SIG-M5 (cell line): Measurements from ENCODE around the gene MTA1.

ENCODE experiments used
- DNase-seq: peaks from one replicate; lab custom pipeline; 2025; lab: John Stamatoyannopoulos, UW

MTA1 gene

DNA sequence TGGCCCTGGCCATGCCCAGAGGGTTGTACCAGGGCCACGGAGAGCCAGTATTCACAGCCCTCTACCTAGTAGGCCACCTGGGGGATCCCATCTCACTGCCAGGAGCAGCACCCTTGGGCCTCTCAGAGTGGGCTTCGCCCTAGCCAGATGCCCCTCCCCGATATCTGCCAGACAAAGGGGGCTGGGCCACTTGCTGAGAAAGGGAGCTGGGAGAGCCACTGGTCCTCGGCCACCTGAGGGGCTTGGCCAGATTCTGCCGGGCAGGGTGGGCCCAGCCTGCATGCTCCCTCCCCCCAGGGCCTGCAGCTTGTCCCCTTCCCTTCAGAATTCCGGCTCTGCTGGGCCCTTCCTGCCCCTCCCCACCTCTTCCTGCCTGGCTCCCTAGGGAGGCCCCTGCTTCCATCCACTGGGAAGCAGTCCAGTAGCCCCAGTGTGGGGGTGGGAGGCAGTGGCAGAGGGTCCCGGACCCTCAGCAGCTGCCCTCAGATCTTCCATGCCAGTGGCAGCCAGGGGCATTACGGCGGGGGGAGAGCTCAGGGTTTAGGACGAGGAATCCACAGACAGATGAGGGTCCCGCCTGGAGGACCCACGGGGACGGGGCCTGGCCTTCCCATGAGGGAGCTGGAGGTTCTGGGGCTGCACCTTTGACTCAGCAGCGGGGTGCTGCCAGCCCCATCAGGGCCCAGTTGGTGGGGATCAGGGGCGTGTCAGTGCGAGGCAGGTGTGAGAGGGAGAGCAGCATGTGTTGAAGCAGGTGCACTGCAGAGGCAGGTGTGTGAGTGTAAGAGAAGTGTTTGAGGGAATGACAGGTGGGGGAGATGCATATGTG, 57.4 kb downstream of the MTA1 start:
- DNase-seq = no peak

GRCh38 chr14:105477660-105478397, 58.2 kb downstream of the MTA1 start:
- no peak for DNase-seq

GRCh38 chr14:105478398-105479251, 59.0 kb downstream of the MTA1 start:
- no peak for DNase-seq

- no peak for DNase-seq
Measured at GRCh38 chr14:105479431-105480158, 60.0 kb downstream of the MTA1 start.

DNA sequence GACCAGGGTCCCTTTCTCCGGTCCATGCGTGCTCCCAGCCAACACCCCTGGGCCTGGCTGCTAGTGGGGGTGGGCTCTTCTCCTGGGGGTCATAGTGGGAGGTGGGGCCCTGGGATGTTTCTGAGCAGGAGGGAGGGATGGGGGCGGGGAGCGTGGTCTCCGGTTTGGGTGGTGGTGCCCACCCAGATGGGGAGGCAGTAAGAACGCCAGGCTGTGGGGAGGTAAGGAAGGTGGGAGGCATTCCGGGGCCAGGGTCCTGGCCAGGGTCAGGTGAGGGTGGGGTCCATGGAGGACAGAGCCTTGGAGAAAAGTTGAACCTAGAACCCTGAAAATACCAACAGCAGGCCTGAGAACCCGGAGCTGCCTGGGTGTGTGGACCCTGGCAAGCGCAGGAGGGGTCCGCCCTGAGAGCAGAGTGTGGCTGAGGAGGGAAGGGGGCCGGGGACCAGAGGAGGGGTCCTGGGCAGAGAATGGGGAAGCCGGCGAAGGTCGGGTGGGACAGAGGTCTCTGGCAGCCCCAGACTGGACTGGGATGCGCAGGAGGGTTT, 60.6 kb downstream of the MTA1 start:
- no peak for DNase-seq

DNA sequence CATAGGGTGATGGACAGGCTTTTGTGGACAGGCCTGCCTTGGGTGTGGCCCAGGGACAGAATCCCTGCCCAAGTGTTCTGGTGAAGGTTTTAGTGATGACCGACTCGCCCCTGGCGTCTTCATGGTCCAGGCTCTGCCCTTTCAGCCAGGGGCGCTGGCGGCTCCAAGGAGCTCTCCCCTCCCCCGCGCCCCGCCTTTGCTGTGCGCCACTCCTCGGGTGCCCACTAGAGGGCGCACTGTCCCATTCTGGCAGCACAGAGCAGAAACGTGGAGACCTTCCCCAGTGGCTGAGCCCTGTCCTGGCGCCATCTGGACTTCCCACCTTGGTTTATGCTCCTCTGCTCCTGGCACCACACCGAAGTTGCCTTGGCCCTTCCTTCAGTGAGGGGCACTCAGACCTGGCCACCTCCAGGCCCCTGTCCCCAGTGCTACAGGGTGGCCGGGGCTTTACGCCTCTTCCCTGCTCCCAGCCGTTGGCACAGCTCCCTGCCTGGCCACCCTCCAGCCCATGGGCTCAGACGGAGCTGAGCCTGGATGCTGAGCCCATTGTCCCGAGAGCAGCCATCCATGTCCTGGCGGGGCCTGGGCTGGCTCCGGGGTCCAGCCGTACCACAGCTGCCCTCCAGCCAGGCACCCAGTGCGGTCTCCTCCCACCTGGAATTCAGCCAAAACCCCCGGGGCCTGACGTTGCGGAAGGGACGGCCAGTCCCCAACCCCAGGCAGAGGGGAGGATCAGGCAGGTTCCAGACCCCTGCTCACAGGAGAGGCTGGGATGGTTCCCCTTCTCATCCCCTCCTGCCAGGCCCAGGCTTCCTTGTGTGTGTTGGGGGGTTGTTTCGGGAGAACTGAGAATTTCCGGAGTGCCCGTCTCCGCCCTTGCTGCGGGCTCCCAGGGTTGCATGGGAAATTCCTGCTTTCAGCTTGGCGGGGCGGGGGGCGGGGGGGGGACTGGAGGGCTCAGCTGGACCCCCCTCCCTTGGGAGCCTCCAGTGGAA, 61.5 kb downstream of the MTA1 start:
- no peak for DNase-seq

- DNase-seq = peak; percentile 49
Measured at GRCh38 chr14:105481886-105482457, 62.3 kb downstream of the MTA1 start.

DNA sequence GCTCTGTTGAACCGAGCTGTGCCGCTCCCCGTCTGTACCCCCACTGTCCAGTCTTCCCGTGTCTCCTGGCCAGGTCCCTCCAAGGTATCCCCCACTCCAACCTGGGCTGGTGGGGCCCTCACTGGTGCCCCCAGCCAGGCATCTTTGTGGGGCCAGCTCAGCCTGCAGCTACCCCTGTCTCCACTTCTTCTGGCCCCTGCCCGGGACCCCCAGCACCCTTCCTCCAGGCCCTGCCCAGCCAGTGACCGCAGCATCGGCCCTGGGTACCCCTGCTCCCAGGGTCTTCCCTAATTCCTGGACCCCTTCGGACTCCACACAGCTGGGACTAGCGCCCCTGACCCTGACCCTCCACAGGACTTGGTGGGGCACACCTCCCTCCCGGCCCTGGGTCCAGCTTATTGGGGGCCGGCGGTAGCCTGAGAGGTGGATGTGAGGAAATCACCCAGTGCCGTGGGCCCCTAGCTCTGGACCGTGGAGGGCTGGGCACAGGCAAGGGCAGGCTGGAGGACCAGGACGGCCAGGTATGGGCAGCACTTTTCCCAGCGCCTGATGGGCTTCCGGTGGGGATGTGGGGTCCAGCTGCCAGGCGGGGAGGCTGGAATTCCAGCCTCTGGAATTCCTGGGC, 63.0 kb downstream of the MTA1 start:
- no peak for DNase-seq

GRCh38 chr14:105483300-105484068, 63.9 kb downstream of the MTA1 start:
- DNase-seq = no peak

- DNase-seq = no peak
Measured at GRCh38 chr14:105484069-105484996, 64.7 kb downstream of the MTA1 start.

GRCh38 chr14:105484997-105485393, 65.4 kb downstream of the MTA1 start:
- no peak for DNase-seq

DNA sequence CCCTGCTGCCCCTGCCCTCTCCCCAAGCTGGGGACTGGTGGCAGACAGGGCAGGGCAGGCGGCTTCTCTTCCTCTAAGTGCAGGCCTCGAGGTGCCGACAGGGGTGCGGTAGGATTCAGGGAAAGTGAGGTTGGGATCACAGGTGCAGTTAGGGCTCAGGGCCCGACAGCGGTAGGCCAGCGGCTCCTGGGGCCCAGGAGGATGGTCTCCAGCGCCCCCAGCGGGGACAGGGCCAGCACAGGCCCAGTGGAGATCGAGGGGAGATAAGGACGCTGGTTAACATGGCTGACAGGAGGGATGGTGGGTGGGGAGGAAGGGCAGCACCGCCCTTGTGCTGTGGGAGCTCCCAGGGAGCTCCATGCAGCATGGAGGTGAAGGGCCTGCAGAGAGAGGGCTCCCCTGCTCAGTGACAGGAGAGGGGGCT, 66.1 kb downstream of the MTA1 start:
- no peak for DNase-seq

GRCh38 chr14:105486163-105486973, 66.7 kb downstream of the MTA1 start, which contains the start of gene CRIP1:
Gene CRIP1 (plus strand): TSS chr14:105486886. CDS start chr14:105487260, 374 bp downstream.
- no peak for DNase-seq

DNA sequence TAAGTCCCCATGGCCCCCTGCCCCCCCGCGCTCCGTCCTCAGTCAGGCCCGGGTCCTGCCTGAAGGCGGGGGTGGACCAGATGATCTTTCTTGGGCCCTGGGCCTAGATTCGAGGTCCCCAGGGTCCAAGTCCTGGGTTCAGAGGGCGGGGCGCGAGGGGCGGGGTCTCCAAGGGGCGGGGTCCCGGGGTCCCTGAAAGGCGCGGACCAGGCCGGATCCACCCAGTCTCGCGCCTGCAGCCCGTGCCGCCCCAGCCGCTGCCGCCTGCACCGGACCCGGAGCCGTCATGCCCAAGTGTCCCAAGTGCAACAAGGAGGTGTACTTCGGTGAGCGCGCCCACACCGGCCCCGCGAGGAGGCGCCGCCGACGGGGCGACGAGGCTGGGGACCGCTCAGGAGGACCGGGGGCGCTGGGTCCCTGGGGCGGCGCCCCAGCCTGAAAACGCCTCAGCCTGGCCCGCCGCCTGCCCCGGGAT, 67.4 kb downstream of the MTA1 start:
- no peak for DNase-seq

DNA sequence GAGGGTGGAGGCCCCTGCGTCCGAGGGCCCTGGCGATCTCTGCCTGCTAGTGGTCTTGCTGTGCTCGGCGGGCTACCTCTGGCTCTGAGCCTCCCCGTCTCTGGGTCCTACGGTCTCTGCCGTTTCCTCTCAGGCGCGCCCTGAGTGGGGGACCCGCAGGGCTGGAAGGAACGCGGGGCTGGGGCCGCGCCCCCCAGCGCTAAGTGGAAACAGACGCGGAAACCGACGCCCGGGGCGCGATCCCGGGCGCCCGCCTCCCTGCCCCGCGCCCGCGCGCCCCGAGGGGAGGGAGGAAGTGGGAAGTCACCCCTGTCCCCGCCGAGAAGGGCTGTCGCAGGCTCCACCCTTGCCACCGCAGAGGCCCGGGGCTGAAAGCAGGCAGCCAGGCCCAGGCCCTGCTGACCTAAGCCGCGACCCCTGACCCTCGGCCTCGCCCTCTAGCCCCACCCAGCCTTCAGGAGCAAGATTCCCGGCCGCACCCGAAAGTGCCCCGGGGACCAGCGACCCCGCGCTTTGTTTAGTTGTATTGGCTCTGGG, 67.9 kb downstream of the MTA1 start:
- no peak for DNase-seq
